ENCODE results near the gene DROSHA.
"Not testable (repeated sequence)": the region's sequence is repeated elsewhere in the genome, so short reads cannot be mapped to it uniquely, and the experiment has no call there.

The DROSHA gene

GRCh38 chr5:31531888-31532547 is at the start of gene DROSHA, which contains the start of gene C5orf22:
Gene DROSHA (minus strand): TSS chr5:31532093. CDS start chr5:31529059, 3,034 bp downstream.
Gene C5orf22 (plus strand): TSS chr5:31532301. CDS start chr5:31532393, 92 bp downstream.
- peak; percentile 80 for DNase-seq (ENCODE audit: low read depth)

GRCh38 chr5:31579558-31579957 is 47.7 kb upstream of the DROSHA start:
- no peak for DNase-seq (ENCODE audit: low read depth)

- DNase-seq (ENCODE audit: low read depth), result no peak
Observed at GRCh38 chr5:31577438-31577837, 45.5 kb upstream of the DROSHA start.

- DNase-seq (ENCODE audit: low read depth), result no peak
Observed at GRCh38 chr5:31574772-31575171, 42.9 kb upstream of the DROSHA start.

GRCh38 chr5:31573494-31574142 is 41.7 kb upstream of the DROSHA start:
- no peak for DNase-seq (ENCODE audit: low read depth)

GRCh38 chr5:31569068-31569467 is 37.2 kb upstream of the DROSHA start:
- DNase-seq (ENCODE audit: low read depth), result no peak

- DNase-seq (ENCODE audit: low read depth), result no peak
Observed at GRCh38 chr5:31568302-31568835, 36.5 kb upstream of the DROSHA start.

- not testable (repeated sequence) for DNase-seq (ENCODE audit: low read depth)
Observed at GRCh38 chr5:31566362-31566761, 34.5 kb upstream of the DROSHA start.

- DNase-seq (ENCODE audit: low read depth), result peak; percentile 8
Observed at GRCh38 chr5:31563216-31563615, 31.3 kb upstream of the DROSHA start.

GRCh38 chr5:31561946-31562345 is 30.1 kb upstream of the DROSHA start:
- DNase-seq (ENCODE audit: low read depth), result peak; percentile 31

GRCh38 chr5:31559942-31560341 is 28.0 kb upstream of the DROSHA start:
- DNase-seq (ENCODE audit: low read depth), result no peak

GRCh38 chr5:31556461-31556860 is 24.6 kb upstream of the DROSHA start:
- no peak for DNase-seq (ENCODE audit: low read depth)

GRCh38 chr5:31554552-31554951 is 22.7 kb upstream of the DROSHA start:
- no peak for DNase-seq (ENCODE audit: low read depth)

- no peak for DNase-seq (ENCODE audit: low read depth)
Observed at GRCh38 chr5:31553863-31554262, 22.0 kb upstream of the DROSHA start.

GRCh38 chr5:31551878-31552277 is 20.0 kb upstream of the DROSHA start:
- DNase-seq (ENCODE audit: low read depth), result no peak

GRCh38 chr5:31549114-31549513 is 17.2 kb upstream of the DROSHA start:
- DNase-seq (ENCODE audit: low read depth), result not testable (repeated sequence)

- no peak for DNase-seq (ENCODE audit: low read depth)
Observed at GRCh38 chr5:31537851-31538250, 6.0 kb upstream of the DROSHA start.

GRCh38 chr5:31537349-31537748 is 5.5 kb upstream of the DROSHA start:
- no peak for DNase-seq (ENCODE audit: low read depth)

- no peak for DNase-seq (ENCODE audit: low read depth)
Observed at GRCh38 chr5:31536873-31537272, 5.0 kb upstream of the DROSHA start.

- no peak for DNase-seq (ENCODE audit: low read depth)
Observed at GRCh38 chr5:31534527-31535046, 2.7 kb upstream of the DROSHA start.

- no peak for DNase-seq (ENCODE audit: low read depth)
Observed at GRCh38 chr5:31531543-31531887, 378 bp downstream of the DROSHA start.

GRCh38 chr5:31530541-31531265 is 1.2 kb downstream of the DROSHA start:
- no peak for DNase-seq (ENCODE audit: low read depth)

- no peak for DNase-seq (ENCODE audit: low read depth)
Observed at GRCh38 chr5:31523041-31523440, 8.9 kb downstream of the DROSHA start.

Data from GM04503 (cell line).